ENCODE measurements around the gene STAP2.
"Not testable (repeated sequence)": the region's sequence is repeated elsewhere in the genome, so short reads cannot be mapped to it uniquely, and the experiment has no call there.

The STAP2 gene

GRCh38 chr19:4297901-4298809, 40.5 kb downstream of the STAP2 start:
- no peak for DNase-seq

DNA sequence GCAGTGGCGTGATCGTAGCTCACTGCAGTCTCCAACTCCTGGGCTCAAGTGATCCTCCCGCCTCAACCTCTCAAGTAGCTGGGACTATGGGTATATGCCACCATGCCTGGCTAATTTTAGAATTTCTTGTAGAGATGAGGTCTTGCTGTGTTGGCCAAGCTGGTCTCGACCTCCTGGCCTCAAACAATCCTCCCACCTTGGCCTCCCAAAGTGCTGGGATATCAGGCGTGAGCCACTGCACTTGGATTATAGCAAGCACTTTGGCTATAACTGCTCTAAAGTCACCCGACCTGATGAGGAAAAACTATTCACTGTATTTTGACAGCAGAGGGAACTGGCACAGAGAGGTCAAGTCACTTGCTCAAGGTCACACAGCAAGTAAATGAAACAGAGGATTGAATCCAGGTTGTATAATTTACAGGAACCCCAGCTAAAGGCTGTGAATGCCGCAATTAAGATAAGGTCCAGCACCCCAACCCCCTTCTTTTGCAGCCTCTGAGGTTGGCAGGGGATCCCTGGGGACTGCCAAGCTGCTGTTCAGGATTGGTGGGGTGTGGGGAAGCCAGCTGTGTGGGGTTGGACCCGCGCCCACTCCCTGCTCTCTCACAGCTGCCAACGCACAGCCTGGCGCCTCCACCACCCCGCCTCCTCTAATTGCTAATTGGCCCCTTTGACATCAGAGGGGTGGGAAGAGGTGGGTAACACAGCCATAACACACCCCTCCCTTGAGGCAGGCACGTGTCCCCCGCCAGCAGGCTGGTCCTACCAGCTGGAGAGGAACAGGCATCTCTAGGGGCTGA, 42.5 kb downstream of the STAP2 start:
- no peak for DNase-seq

GRCh38 chr19:4294389-4294788, 44.2 kb downstream of the STAP2 start:
- no peak for DNase-seq

- DNase-seq = no peak
These were observed 46.1 kb downstream of the STAP2 start for GRCh38 chr19:4292515-4292914.

DNA sequence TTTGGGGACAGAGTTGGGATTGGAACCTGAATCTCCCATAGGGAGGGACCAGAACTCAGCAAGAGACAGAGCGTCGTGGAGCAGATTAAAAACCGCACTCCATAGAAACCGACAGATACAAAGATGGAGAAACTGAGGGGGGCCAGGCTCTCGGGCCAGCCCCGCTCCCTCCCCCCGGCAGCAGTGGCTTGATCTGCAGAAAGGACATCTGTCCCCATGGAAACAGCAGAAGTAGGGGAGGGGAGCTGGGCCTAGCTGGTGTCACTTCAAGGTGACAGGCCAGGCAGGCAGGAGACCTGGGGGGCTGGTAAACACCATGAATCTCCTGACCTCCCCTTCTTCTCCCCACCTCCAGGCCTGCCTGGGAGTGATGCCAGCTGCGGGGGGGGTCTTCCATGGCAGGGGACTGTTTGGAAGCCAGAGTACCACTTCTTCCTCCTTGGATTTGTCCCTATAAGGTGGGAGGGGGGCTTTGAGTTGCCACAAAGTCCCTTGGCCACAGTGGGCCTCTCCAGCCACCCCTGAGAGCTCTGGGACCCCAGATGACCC, 47.4 kb downstream of the STAP2 start:
- DNase-seq = no peak

DNA sequence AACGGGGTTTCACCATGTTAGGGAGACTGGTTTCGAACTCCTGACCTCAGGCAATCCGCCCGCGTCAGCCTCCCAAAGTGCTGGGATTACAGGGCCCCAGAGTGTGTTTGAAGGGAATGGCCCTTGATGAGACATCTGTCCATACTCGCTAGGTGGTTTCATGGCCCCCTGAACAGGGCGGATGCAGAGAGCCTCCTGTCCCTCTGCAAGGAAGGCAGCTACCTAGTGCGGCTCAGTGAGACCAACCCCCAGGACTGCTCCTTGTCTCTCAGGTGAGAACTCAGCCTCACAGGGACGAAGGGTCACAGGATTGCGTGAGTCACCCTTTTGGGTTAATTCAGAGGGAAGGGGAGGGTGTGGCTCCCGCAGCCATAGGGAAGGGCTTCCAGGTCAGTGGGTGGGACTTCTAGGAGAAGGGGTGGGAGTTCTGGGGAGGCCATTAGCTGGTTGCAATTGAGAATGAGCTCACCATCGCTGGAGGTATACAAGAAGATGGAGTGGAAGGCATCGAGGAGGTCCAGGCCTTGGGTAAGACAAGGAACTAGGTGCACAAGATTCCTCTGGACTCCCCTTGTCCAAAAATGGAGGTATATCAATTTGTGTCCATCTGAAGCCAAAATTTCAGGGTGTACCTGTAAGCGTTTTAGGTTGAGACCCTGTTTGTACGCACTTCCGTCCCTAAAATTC, 50.4 kb downstream of the STAP2 start:
- no peak for DNase-seq

- DNase-seq = not testable (repeated sequence)
These were observed 52.5 kb downstream of the STAP2 start for GRCh38 chr19:4286141-4286540.

DNA sequence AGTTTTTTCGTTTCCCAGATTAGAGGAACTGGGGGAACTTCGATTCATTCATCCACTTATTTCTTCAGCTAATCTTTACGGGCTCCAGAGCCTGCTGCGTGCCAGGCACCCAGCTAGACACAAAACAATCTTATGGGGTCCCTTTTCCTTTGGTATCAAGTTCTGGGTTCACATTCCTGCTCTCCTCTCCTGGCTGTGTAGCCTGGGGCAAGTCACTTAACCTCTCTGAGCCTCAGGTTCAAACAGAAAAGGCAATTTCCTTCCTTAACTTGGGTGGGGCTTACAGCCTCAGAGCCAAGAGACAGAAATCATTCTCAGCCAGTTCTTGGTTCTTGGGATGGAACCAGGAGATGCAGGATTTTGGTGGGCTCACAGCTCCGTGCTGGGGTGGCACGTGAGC, 53.7 kb downstream of the STAP2 start:
- no peak for DNase-seq

GRCh38 chr19:4284176-4284958, 54.3 kb downstream of the STAP2 start:
- no peak for DNase-seq

GRCh38 chr19:4279530-4280422, 58.9 kb downstream of the STAP2 start:
- no peak for DNase-seq

GRCh38 chr19:4279267-4279529, 59.4 kb downstream of the STAP2 start:
- DNase-seq = no peak

GRCh38 chr19:4278419-4279266, 60.0 kb downstream of the STAP2 start, which contains the start of gene SHD:
Gene SHD (plus strand): TSS chr19:4279266. CDS start chr19:4280064, 798 bp downstream.
- no peak for DNase-seq

DNA sequence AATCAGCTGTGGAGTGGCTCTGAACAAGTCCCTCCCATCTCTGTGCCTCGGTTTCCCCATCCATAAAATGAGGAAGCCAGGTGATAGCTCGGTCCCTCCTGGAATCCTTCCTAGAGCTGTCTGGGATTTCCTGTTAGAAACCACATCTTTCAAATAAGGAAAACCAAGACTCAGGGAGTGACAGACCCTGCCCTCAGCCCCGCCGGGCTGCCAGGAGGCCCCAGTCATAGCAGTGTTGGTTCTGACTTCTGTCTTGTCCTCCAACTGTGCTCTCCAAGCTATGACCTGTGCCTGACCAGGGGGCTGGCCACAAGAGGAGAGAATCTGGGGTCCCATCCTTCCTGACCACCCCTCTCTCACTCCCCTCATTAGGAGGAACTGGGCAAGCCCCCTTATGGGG, 60.6 kb downstream of the STAP2 start:
- DNase-seq = no peak

DNA sequence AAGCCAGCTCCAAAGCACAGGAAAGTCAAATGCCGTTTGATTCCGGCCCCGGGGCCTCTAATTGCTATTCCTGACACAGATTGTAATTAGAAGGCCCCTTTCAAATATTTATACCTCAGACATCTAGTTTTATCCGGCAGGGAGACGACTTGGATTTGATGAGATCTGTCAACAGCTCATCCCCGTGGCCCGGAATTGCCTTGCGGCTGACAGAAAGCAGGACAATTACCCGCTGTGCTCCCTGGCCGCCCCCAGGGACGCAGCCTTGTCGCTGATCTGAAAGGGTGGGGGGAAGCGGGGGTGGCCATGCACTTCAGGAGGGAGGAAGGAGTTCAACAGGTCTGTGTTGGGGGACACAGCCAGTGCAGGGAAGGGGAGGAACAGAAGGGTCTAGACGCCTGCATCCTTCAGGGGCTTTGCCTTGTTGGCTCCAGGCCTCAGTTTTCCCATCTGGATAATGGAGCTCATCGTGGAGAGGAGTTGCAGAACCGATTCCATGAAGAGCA, 61.4 kb downstream of the STAP2 start:
- no peak for DNase-seq

DNA sequence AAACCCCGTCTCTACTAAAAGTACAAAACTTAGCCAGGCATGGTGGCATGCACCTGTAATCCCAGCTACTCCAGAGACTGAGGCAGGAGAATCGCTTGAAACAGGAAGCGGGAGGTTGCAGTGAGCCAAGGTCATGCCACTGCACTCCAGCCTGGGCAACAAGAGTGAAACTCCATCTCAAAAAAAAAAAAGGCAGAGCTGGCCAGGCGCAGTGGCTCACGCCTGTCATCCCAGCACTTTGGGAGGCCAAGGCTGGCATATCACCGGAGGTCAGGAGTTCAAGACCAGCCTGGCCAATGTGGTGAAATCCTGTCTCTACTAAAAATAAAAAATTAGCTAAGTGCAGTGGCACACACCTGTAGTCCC, 64.3 kb downstream of the STAP2 start:
- not testable (repeated sequence) for DNase-seq
